Measurements from ENCODE around the gene TCP11.
"Not testable (repeated sequence)": the region's sequence is repeated elsewhere in the genome, so short reads cannot be mapped to it uniquely, and the experiment has no call there.

Gene TCP11

GRCh38 chr6:35146453-35146852 lies 5.3 kb upstream of the TCP11 start:
- DNase-seq (ENCODE audit: low read depth), result no peak

GRCh38 chr6:35145757-35146156 lies 4.6 kb upstream of the TCP11 start:
- DNase-seq (ENCODE audit: low read depth), result no peak

- DNase-seq (ENCODE audit: low read depth), result no peak
Observed at GRCh38 chr6:35142588-35143569, 1.7 kb upstream of the TCP11 start.

- DNase-seq (ENCODE audit: low read depth), result no peak
Observed at GRCh38 chr6:35140639-35141006, 516 bp downstream of the TCP11 start.

GRCh38 chr6:35139924-35140638 lies 1.1 kb downstream of the TCP11 start:
- DNase-seq (ENCODE audit: low read depth), result no peak

- DNase-seq (ENCODE audit: low read depth), result no peak
Observed at GRCh38 chr6:35139470-35139869, 1.7 kb downstream of the TCP11 start.

- not testable (repeated sequence) for DNase-seq (ENCODE audit: low read depth)
Observed at GRCh38 chr6:35138191-35138590, 2.9 kb downstream of the TCP11 start.

- DNase-seq (ENCODE audit: low read depth), result no peak
Observed at GRCh38 chr6:35136185-35136584, 5.0 kb downstream of the TCP11 start.

- DNase-seq (ENCODE audit: low read depth), result no peak
Observed at GRCh38 chr6:35128496-35128895, 12.6 kb downstream of the TCP11 start.

- no peak for DNase-seq (ENCODE audit: low read depth)
Observed at GRCh38 chr6:35128042-35128441, 13.1 kb downstream of the TCP11 start.

GRCh38 chr6:35124356-35124755 lies 16.8 kb downstream of the TCP11 start:
- no peak for DNase-seq (ENCODE audit: low read depth)

- no peak for DNase-seq (ENCODE audit: low read depth)
Observed at GRCh38 chr6:35120746-35121145, 20.4 kb downstream of the TCP11 start.

GRCh38 chr6:35108309-35108885 lies 32.7 kb downstream of the TCP11 start:
- DNase-seq (ENCODE audit: low read depth), result no peak

- not testable (repeated sequence) for DNase-seq (ENCODE audit: low read depth)
Observed at GRCh38 chr6:35107761-35108160, 33.4 kb downstream of the TCP11 start.

- DNase-seq (ENCODE audit: low read depth), result not testable (repeated sequence)
Observed at GRCh38 chr6:35107208-35107607, 33.9 kb downstream of the TCP11 start.

GRCh38 chr6:35106061-35106460 lies 35.1 kb downstream of the TCP11 start:
- DNase-seq (ENCODE audit: low read depth), result not testable (repeated sequence)

- no peak for DNase-seq (ENCODE audit: low read depth)
Observed at GRCh38 chr6:35105078-35105477, 36.1 kb downstream of the TCP11 start.

GRCh38 chr6:35099116-35099515 lies 42.0 kb downstream of the TCP11 start:
- DNase-seq (ENCODE audit: low read depth), result no peak

GRCh38 chr6:35096129-35096862 lies 44.8 kb downstream of the TCP11 start:
- no peak for DNase-seq (ENCODE audit: low read depth)

- DNase-seq (ENCODE audit: low read depth), result no peak
Observed at GRCh38 chr6:35094183-35094582, 47.0 kb downstream of the TCP11 start.

GRCh38 chr6:35093783-35094182 lies 47.4 kb downstream of the TCP11 start:
- no peak for DNase-seq (ENCODE audit: low read depth)

GRCh38 chr6:35093118-35093445 lies 48.1 kb downstream of the TCP11 start:
- DNase-seq (ENCODE audit: low read depth), result no peak

Data from stimulated activated CD8-positive, alpha-beta memory T cell treated with anti-CD3 and anti-CD28 coated beads, Interleukin-7, amount 100 ng/mL, for 24 hours (primary cell).